H1 (cell line): ENCODE data around the gene ZCWPW2. TPM values are rescaled to one million over a fixed set of nuclear protein-coding genes. Genes with fewer than 3 reads are reported as not detected.

Experiments used
- ASH2L ChIP-seq: fragments of 200-600, 300-600 bp; sonication (generic); IDR thresholded peaks from one replicate; pipeline ENCODE4 v1.7.1; 2017; ENCODE audit warnings: low read length
- BRCA1 ChIP-seq: IDR thresholded peaks from 2 replicates; pipeline ENCODE4 v1.6.1; 2012; ENCODE audit warnings: low read depth, low read length, improper control_type of control experiment
- CBX8 ChIP-seq: fragments of 300-800, 300-1000 bp; sonication (generic); IDR thresholded peaks from 2 replicates; pipeline ENCODE4 v1.7.1; 2016; ENCODE audit warnings: low read depth, low read length, borderline replicate concordance
- E2F6 ChIP-seq: IDR thresholded peaks from 2 replicates; pipeline ENCODE4 v1.6.1; 2012; ENCODE audit warnings: inconsistent platforms
- GTF2F1 ChIP-seq: IDR thresholded peaks from 2 replicates; pipeline ENCODE4 v1.6.1; 2012; ENCODE audit warnings: low read depth, low read length, improper control_type of control experiment, borderline replicate concordance
- PHF8 ChIP-seq: fragments of 200-600 bp; sonication (generic); conservative IDR thresholded peaks from 2 replicates; pipeline ENCODE4 v1.7.1; 2012; ENCODE audit warnings: low read depth, mild to moderate bottlenecking, inconsistent platforms, low read length, moderate library complexity
- SUZ12 ChIP-seq: fragments of 200-600 bp; sonication (generic); IDR thresholded peaks from 2 replicates; pipeline ENCODE4 v1.6.1; 2012; ENCODE audit warnings: mild to moderate bottlenecking, inconsistent platforms, low read length, moderate library complexity, mixed read lengths
- TAF1 ChIP-seq: IDR thresholded peaks from 2 replicates; pipeline ENCODE4 v1.6.1; 2011; ENCODE audit warnings: mild to moderate bottlenecking, low read depth, low read length
- polyA plus RNA-seq, 7 experiments: library from polyadenylated mRNA; depleted of rRNA in 3 of 7; stranded (reverse) in 5 of 7; unstranded in 2 of 7; fragments of >200 nt in 5 of 7; fragments of 200-250 nt in 2 of 7; gene quantifications; 1 replicate in 5 of 7; 2 replicates in 1 of 7; 4 replicates in 1 of 7; pipeline versions ENCODE4 v1.2.1 to v1.2.3, GENCODE V29; 2011 to 2013; ENCODE audit warnings: missing spikeins in 2 of 7, mixed read lengths in 2 of 7
- total RNA-seq: library from RNA; stranded (reverse); fragmentation: NEBNext Ultra II Directional; extraction: Animal tissue kit (Norgen Biotek cat#: 25700); gene quantifications from 2 replicates; pipeline ENCODE4 v1.2.1, GENCODE V29; 2021

Gene ZCWPW2
- total and polyA plus RNA-seq, 2 of the 8 experiments (the other 6 are each of a cell fraction or from before 2014, with no cell fraction given) = 0.11 to 0.39 TPM

- TF ChIP-seq SUZ12 (peak; percentile 46; the same call in 1 of the 2 replicates), ASH2L (peak; percentile 84), GTF2F1 (no peak), CBX8 (no peak), PHF8 (peak; percentile 45; the same call in 1 of the 2 replicates), BRCA1 (peak; percentile 51; the same call in 1 of the 2 replicates), TAF1 (peak; percentile 73; the same call in 1 of the 2 replicates), E2F6 (peak; percentile 38)
Observed at GRCh38 chr3:28575100-28575745, 226.7 kb downstream of the ZCWPW2 start (continued).

Other genes with a start within 250 kb of the ZCWPW2 start
- 17.8 and 19.4 TPM in 2 replicates for gene CMC1, start 107.1 kb upstream of the ZCWPW2 start, total RNA-seq
- 11.4 and 13.7 TPM in 2 replicates for gene CMC1, start 107.1 kb upstream of the ZCWPW2 start, polyA plus RNA-seq (2011; rRNA removed)
- 36.1 and 39.2 TPM in 2 replicates for gene AZI2, start 103 bp downstream of the ZCWPW2 start, total RNA-seq
- gene AZI2, start 103 bp downstream of the ZCWPW2 start, polyA plus RNA-seq (2011; rRNA removed) = 11.6 and 17.4 TPM in 2 replicates